Measurements from ENCODE around the gene AP1AR.

GRCh38 chr4:112238833-112239232, 7.2 kb downstream of the AP1AR start:
- no peak for TF ChIP-seq CTCF (IDR thresholded peaks at IDR 0.05)
- TF ChIP-seq POLR2A (IDR thresholded peaks at IDR 0.05): no peak
- no peak for TF ChIP-seq POLR2AphosphoS5 (IDR thresholded peaks at IDR 0.05)
- no peak for TF ChIP-seq EP300 (IDR thresholded peaks at IDR 0.05)

Data from suprapubic skin (tissue), 4 donors.